ENCODE results near the gene BABAM2. TPM values are rescaled to one million over a fixed set of nuclear protein-coding genes. Genes with fewer than 3 reads are reported as not detected.

Gene BABAM2
- total RNA-seq, 1 experiment from 2014 or later: 27.1 TPM

DNA sequence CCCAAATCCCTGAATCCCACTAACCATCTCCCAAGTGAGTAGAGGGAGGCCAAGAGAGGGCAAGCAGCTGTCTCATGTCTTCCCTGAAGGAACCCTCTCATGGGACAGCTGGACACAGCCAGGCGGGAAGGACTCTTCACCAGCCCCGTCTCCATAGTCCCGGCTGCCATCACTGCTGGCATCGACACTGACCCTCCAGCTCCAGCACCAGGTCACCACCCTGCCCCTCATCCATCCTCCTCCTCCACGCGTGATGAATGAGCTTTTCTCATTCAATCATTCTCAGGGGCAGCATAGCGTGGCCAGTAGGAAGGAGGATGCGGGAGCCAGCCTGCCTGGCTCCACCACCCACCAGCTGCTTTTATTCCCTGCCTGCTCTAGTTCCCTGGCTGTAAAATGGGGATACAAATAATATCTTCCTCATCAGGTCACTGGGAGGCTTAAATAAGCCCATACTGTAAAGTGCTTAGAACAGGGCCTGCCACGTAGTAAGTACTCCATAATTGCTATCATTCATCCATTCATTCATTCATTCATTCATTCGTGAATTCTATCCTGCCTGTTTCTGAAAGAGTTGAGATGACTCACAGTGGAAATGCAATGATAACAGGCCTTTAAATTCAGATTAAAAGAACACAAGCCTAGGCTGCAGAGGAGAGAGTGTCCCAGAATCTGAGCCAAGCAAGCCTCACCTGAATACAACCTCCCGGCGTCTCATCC is 471.6 kb downstream of the BABAM2 start:
- Mint-ChIP-seq H3K27me3 (ENCODE audit: low read depth) (peaks cover 11% of the 10 kb centered on the region), H3K9me3 (no peaks in the 10 kb centered on the region), H3K36me3 (ENCODE audit: insufficient read depth in 1 of 3, low read depth in 3 of 3) (no peaks in the 10 kb centered on the region; a peak in 1 of 7 replicates), H3K4me1 (peaks cover 17 to 34% of the 10 kb centered on the region in 2 experiments), H3K27ac (peak overlapping the region in 1 of 3 experiments; percentile 49; a peak in 1 of 7 replicates), H3K4me3 (no peak overlapping the region)
- H3K4ac ChIP-seq (ENCODE audit: low read depth, low read length): no peak overlapping the region
- no peak overlapping the region for H4K5ac ChIP-seq (ENCODE audit: insufficient read length, low read depth, low read length)
- H3K56ac ChIP-seq (ENCODE audit: insufficient read length, low read depth, low read length): no peak overlapping the region
- H3K23ac ChIP-seq (ENCODE audit: insufficient read length, low read depth, low read length): no peak overlapping the region
- H2AFZ ChIP-seq (ENCODE audit: low read length): no peak overlapping the region
- H4K91ac ChIP-seq (ENCODE audit: insufficient read length, low read depth, low read length): no peak overlapping the region
- H3K27ac ChIP-seq (ENCODE audit: insufficient read length, low read depth, low read length): no peak overlapping the region
- H2BK5ac ChIP-seq (ENCODE audit: insufficient read length, low read length): no peak overlapping the region
- H3K9ac ChIP-seq (ENCODE audit: extremely low read depth, insufficient read length, low read length): no peak overlapping the region
- H2BK15ac ChIP-seq (ENCODE audit: low read depth, low read length): no peak overlapping the region
- no peaks in the 10 kb centered on the region for H3K9me3 ChIP-seq (ENCODE audit: control insufficient read depth, low read depth, low read length)
- no peak overlapping the region for H3K4me2 ChIP-seq (ENCODE audit: insufficient read depth, insufficient read length, low read length)
- H3K23me2 ChIP-seq (ENCODE audit: insufficient read length, low read depth, low read length, poor library complexity, severe bottlenecking): no peaks in the 10 kb centered on the region
- no peak for DNase-seq
- no peak overlapping the region for H4K8ac ChIP-seq (replicated peaks; ENCODE audit: insufficient read length, low read depth, low read length)
- no CpG with 5 or more reads among the region's 12 CpGs for WGBS (ENCODE audit: extremely low coverage, insufficient read length, low lambda C conversion rate)
- H3K79me2 ChIP-seq (ENCODE audit: insufficient read depth, low read length): no peaks in the 10 kb centered on the region
- H2BK120ac ChIP-seq (ENCODE audit: low read depth, low read length, poor library complexity, severe bottlenecking): no peak overlapping the region
- no peak overlapping the region for H3K18ac ChIP-seq (ENCODE audit: insufficient read length, low read depth, low read length)
- TF ChIP-seq, protein P1, sequence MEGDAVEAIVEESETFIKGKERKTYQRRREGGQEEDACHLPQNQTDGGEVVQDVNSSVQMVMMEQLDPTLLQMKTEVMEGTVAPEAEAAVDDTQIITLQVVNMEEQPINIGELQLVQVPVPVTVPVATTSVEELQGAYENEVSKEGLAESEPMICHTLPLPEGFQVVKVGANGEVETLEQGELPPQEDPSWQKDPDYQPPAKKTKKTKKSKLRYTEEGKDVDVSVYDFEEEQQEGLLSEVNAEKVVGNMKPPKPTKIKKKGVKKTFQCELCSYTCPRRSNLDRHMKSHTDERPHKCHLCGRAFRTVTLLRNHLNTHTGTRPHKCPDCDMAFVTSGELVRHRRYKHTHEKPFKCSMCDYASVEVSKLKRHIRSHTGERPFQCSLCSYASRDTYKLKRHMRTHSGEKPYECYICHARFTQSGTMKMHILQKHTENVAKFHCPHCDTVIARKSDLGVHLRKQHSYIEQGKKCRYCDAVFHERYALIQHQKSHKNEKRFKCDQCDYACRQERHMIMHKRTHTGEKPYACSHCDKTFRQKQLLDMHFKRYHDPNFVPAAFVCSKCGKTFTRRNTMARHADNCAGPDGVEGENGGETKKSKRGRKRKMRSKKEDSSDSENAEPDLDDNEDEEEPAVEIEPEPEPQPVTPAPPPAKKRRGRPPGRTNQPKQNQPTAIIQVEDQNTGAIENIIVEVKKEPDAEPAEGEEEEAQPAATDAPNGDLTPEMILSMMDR (conservative IDR thresholded peaks at IDR 0.05): no peak
- no peaks in the 10 kb centered on the region for H3K79me1 ChIP-seq (ENCODE audit: insufficient read depth, low read depth, low read length, poor library complexity, severe bottlenecking)
- H2BK12ac ChIP-seq (ENCODE audit: insufficient read length, low read depth, low read length): no peak overlapping the region
- no peaks in the 10 kb centered on the region for H4K20me1 ChIP-seq (ENCODE audit: control insufficient read depth, insufficient read depth, insufficient read length)
- H3K27me3 ChIP-seq (ENCODE audit: insufficient read depth, low read length): no peaks in the 10 kb centered on the region
- no peak overlapping the region for H2AK5ac ChIP-seq (ENCODE audit: insufficient read length, low read length)
- H3T11ph ChIP-seq (ENCODE audit: low read length): no peak overlapping the region
- H2BK20ac ChIP-seq (ENCODE audit: low read depth, low read length, poor library complexity, severe bottlenecking): no peak overlapping the region
- H3K4me1 ChIP-seq (ENCODE audit: insufficient read depth, low read length): no peaks in the 10 kb centered on the region
- H3K14ac ChIP-seq (ENCODE audit: insufficient read depth, low read length): no peak overlapping the region

Data from H9 (cell line).